ENCODE data around the gene LDAH.
"Not testable (repeated sequence)": the region's sequence is repeated elsewhere in the genome, so short reads cannot be mapped to it uniquely, and the experiment has no call there.

The LDAH gene

DNA sequence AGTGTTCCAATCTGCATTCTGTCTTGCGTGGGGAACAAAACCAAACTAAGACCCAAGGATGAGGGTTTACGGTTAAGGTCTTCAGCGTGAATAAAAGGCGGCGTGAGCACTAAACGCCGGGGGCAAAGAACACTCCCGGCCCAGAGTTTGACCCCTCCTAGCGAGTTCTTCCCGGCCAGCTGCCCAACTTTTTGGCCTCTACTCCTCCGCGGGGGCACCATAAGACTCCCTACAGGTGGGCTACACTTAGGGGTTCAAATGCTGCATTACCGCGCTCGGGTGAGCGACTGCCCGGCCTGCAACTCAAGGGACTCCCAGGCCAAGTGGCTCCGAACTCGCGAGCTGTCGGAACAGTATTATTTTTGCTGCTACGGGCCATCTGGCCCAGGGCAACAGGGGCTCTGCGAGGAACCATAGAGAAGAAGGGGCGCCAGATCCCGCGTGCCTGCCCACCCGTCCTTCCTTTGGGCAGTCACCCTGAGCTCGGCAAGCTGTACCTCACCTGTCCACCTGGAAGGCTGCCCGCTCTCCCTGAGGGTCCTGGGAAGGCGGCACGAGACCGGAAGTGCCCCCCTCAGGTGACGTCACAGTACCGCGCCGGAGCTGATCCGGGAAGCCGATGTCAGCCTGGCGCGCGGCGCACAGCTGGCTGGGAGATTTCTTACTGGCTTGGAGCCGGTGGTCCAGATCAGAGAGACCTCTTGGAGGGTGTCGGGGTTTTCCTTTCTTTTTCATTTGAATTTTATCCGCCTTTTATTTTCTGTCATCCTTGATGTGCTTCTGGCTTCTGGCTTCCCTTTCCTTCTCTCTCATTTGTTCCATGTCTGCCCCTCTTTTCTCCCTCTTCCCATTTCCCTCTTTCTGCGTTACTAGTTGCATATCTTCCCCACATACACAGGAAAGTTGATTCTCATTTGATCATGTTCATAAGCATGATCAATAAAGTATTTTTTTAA is at the start of gene LDAH:
Gene LDAH (minus strand): TSS at position 567 of the 956 bp plus-strand sequence. CDS start 21,638 bp downstream, outside the sequence.
- peak; percentile 73 for DNase-seq (ENCODE audit: low read depth)

GRCh38 chr2:20868377-20868776 is 45.5 kb upstream of the LDAH start:
- DNase-seq (ENCODE audit: low read depth): peak; percentile 18

DNA sequence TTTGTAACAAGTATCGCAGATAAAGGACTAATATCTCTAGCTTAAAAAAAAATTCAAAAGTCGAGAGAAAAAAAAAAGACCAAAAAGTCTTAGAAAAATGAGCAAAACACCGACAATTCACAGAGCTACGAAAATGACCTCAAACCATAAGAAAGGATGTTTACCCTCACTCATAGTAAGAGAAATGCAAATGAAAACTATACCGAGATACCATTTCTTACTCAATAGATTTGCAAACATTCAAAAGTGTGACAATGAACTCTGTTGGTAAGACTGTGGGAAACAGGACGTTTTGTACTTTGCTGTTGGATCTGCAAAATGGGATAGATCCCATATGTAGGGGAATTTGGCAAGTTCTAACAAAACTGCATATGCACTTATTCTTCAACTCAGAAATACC is 39.9 kb upstream of the LDAH start:
- DNase-seq (ENCODE audit: low read depth): no peak

DNA sequence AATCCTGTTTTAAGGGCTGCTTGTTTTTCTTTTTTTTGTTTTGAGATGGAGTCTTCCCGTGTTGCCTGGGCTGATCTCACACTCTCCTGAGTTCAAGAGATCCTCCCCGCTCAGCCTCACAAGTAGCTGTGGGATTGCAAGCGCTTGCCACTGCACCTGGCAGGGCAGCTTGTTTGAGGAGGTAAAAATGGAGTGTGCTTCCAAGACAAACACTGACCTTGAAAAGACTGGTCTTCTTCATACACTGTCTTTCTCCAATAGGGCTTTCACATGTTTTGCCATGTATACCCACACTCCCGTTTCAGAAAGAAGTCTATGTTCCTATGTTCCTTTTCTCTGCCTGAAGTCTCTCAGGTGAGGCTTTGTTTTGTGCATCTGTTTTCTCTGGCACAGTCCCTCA is 32.6 kb upstream of the LDAH start:
- DNase-seq (ENCODE audit: low read depth): no peak

DNA sequence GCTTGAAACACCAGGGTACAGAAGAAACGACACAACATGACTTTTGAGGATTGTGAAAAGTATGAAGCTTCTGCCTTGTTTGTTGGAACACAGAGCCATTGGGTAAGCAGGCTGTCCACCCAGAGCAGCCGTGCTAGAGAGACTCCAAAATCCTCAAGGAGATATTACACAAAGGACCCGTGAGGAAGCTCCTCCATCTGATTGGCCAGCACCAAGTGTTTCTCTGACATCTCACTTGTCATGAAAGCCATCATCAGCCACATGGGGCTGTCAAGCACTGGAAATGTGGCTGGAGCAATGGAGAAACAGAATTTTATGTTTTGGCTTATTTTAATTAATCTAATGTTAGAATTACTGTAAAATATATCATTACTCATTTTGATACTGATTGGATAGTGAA is 29.8 kb upstream of the LDAH start:
- no peak for DNase-seq (ENCODE audit: low read depth)

GRCh38 chr2:20852139-20852538 is 29.2 kb upstream of the LDAH start:
- DNase-seq (ENCODE audit: low read depth): no peak

DNA sequence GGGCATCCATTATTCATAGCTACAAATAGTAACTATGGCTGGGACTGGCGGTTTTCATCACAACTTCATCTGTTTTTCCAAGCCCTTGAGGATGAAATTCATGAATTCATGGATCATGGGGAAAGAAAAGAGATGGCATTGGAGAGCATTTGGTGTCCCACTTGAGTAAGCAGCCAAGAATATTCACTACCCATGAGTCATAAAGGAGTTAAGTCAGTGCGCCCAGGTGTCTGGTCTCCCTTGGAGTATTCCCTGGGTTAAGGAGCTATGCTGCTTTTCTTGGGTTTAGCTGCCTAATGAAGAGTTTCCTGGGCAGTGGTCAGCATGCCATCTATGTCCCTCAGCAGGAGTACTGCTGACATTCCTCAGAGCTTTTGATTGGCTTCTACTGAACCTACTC is 21.3 kb upstream of the LDAH start:
- DNase-seq (ENCODE audit: low read depth): no peak

- DNase-seq (ENCODE audit: low read depth): no peak
These were observed 16.2 kb upstream of the LDAH start for GRCh38 chr2:20839052-20839451.

DNA sequence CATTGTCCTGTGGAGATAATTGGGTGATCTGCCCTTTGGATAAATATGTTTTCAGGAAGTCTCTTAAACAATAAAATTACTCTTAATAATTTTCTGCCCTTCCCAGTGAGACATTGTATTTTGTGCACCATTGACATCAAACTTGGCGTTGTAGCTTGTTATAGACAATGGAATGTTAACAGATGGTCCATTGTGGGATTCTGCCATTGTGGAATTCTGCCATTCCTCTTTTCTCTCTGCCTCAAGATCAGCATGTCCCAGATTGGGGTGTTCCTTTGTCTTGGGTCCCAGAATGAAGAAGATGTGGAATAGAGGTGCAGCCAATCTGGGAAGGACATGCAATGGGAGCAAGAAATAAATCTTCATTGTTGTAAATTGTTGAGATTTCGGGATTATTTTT is 15.1 kb upstream of the LDAH start:
- no peak for DNase-seq (ENCODE audit: low read depth)

GRCh38 chr2:20836521-20836920 is 13.6 kb upstream of the LDAH start:
- no peak for DNase-seq (ENCODE audit: low read depth)

DNA sequence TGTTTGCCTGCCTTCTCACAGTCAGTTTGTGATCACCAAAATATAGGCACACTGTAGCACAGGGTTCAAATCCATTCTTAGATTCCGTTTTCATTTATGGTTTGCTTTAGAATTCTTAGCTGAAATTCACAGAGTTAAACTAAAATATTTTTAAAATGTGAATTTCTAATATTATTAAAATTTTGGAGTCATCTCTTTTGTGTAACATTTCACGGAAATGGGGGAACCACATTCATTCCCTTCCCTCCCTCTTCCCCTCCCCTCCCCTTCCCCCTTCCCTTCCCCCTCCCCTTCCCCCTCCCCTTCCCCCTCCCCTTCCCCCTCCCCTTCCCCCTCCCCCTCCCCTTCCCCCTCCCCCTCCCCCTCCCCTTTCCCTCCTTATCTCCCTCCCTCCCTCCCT is 11.4 kb upstream of the LDAH start:
- DNase-seq (ENCODE audit: low read depth): no peak

- DNase-seq (ENCODE audit: low read depth): no peak
These were observed 9.7 kb upstream of the LDAH start for GRCh38 chr2:20832606-20833005.

DNA sequence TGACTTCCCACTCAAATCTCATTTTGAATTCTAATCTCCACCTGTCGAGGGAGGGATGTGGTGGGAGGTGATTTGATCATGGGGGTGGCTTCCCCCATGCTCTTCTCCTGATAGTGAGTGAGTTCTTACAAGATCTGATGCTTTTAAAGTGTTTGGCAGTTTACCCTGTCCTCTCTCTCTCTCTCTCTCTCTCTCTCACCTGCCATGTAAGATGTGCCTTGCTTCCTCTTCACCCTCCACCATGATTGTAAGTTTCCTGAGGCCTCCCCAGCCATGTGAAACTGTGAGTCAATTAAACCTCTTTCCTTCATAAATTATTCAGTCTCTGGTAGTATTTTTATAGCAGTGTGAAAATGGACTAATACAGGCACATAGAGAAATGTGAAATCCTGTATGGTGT is 7.0 kb upstream of the LDAH start:
- DNase-seq (ENCODE audit: low read depth): no peak

- no peak for DNase-seq (ENCODE audit: low read depth)
These were observed 1.0 kb upstream of the LDAH start for GRCh38 chr2:20823917-20824316.

GRCh38 chr2:20818820-20819219 is 4.1 kb downstream of the LDAH start:
- DNase-seq (ENCODE audit: low read depth): no peak

DNA sequence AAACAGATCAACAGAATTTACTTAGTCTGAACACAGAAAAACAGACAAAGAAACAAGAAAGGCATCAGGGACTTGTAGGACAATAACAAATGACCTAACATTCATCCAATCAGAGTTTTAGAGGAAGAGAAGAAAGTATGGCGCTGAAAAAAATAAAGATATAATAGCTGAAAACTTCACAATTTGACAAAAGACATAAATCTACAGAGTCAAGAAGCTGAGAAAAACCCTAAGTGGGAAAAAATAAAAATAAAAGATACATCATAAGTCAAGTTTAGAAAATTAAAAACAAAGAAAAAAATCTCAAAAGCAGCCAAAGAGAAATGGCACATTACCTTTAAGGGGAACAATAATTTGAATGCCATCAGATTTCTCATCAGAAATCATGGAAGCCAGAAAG is 7.7 kb downstream of the LDAH start:
- no peak for DNase-seq (ENCODE audit: low read depth)

- DNase-seq (ENCODE audit: low read depth): no peak
These were observed 10.1 kb downstream of the LDAH start for GRCh38 chr2:20812779-20813178.

- no peak for DNase-seq (ENCODE audit: low read depth)
These were observed 16.6 kb downstream of the LDAH start for GRCh38 chr2:20806286-20806685.

GRCh38 chr2:20803974-20804373 is 18.9 kb downstream of the LDAH start:
- DNase-seq (ENCODE audit: low read depth): no peak

DNA sequence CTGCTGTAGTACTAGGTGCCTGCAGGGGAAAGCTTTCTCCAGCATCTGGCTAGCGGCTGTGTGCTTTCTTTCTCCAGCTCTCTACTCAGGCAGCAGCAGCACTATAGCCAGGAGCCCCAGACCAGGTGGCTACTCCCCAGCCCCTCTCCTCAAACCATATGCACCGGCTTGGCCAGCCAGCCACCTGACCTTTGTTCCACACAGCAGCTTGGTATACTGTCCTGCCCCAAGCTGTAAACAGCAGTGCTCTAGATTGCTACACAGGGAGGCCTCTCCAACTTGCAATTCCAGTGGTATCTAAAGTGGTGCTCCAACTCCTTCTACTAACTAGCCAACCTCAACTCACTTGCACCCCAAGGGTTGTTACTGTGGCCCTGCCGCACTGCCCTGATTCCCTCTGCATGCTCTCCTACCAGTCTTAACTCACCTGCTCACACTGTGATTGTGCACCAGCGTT is 19.6 kb downstream of the LDAH start:
- no peak for DNase-seq (ENCODE audit: low read depth)

GRCh38 chr2:20797096-20797495 is 25.8 kb downstream of the LDAH start:
- DNase-seq (ENCODE audit: low read depth): no peak

- DNase-seq (ENCODE audit: low read depth): no peak
These were observed 26.5 kb downstream of the LDAH start for GRCh38 chr2:20796374-20796791.

DNA sequence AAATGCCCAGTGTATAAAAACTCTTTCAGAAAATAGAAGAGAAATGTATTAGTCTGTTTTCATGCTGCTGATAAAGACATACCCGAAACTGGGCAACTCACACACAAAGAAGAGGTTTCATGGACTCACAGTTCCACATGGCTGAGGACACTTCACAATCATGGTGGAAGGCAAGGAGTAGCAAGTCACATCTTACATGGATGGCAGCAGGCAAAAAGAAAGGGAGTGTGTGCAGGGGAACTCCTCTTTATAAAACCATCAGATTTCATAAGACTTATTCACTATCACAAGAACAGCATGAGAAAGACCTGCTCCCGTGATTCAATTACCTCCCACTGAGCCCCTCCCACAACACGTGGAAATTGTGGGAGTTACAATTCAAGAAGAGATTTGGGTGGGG is 29.0 kb downstream of the LDAH start:
- not testable (repeated sequence) for DNase-seq (ENCODE audit: low read depth)
